Measurements from ENCODE around the gene STRN4.

Gene STRN4

GRCh38 chr19:46728693-46729339 lies 17.4 kb downstream of the STRN4 start:
- peaks cover 36 to 94% of the 10 kb centered on the region in 2 donors for H3K36me3 ChIP-seq (ENCODE audit: control insufficient read depth in 1 of 2, insufficient read depth in 2 of 2, low read length in 2 of 2)

GRCh38 chr19:46728208-46728607 lies 18.0 kb downstream of the STRN4 start:
- Histone ChIP-seq H3K36me3 (ENCODE audit: control insufficient read depth in 1 of 2, insufficient read depth in 2 of 2, low read length in 2 of 2) (peaks cover 37 to 94% of the 10 kb centered on the region in 2 donors), H3K4me3 (ENCODE audit: low read depth in 1 of 2, low read length in 2 of 2) (no peak overlapping the region), H3K27ac (ENCODE audit: low read length) (no peak overlapping the region), H3K9me3 (ENCODE audit: control insufficient read depth in 1 of 2, low read length in 2 of 2) (no peaks in the 10 kb centered on the region), H3K4me1 (ENCODE audit: control insufficient read depth in 1 of 2, insufficient read depth in 2 of 2, low read length in 2 of 2) (peaks cover 3 to 42% of the 10 kb centered on the region in 2 donors), H3K27me3 (ENCODE audit: low read depth, low read length) (no peaks in the 10 kb centered on the region)

More at GRCh38 chr19:46728693-46729339, 17.4 kb downstream of the STRN4 start:
- Histone ChIP-seq H3K9me3 (ENCODE audit: control insufficient read depth in 1 of 2, low read length in 2 of 2) (no peaks in the 10 kb centered on the region), H3K27me3 (ENCODE audit: low read depth, low read length) (no peaks in the 10 kb centered on the region), H3K4me3 (ENCODE audit: low read depth in 1 of 2, low read length in 2 of 2) (no peak overlapping the region), H3K27ac (ENCODE audit: low read length) (no peak overlapping the region), H3K4me1 (ENCODE audit: control insufficient read depth in 1 of 2, insufficient read depth in 2 of 2, low read length in 2 of 2) (peaks cover 3 to 42% of the 10 kb centered on the region in 2 donors)

- H3K4me3 ChIP-seq (ENCODE audit: low read depth in 1 of 2, low read length in 2 of 2): no peak overlapping the region
- peaks cover 3 to 39% of the 10 kb centered on the region in 2 donors for H3K4me1 ChIP-seq (ENCODE audit: control insufficient read depth in 1 of 2, insufficient read depth in 2 of 2, low read length in 2 of 2)
- H3K9me3 ChIP-seq (ENCODE audit: control insufficient read depth in 1 of 2, low read length in 2 of 2): no peaks in the 10 kb centered on the region
- H3K36me3 ChIP-seq (ENCODE audit: control insufficient read depth in 1 of 2, insufficient read depth in 2 of 2, low read length in 2 of 2): peaks cover 35 to 94% of the 10 kb centered on the region in 2 donors
- no peaks in the 10 kb centered on the region for H3K27me3 ChIP-seq (ENCODE audit: low read depth, low read length)
- H3K27ac ChIP-seq (ENCODE audit: low read length): no peak overlapping the region
Observed at GRCh38 chr19:46727757-46728156, 18.5 kb downstream of the STRN4 start.

- Histone ChIP-seq H3K4me3 (ENCODE audit: low read depth in 1 of 2, low read length in 2 of 2) (no peak overlapping the region), H3K27ac (ENCODE audit: low read length) (no peak overlapping the region), H3K9me3 (ENCODE audit: control insufficient read depth in 1 of 2, low read length in 2 of 2) (no peaks in the 10 kb centered on the region), H3K36me3 (ENCODE audit: control insufficient read depth in 1 of 2, insufficient read depth in 2 of 2, low read length in 2 of 2) (peaks cover 42 to 94% of the 10 kb centered on the region in 2 donors), H3K27me3 (ENCODE audit: low read depth, low read length) (no peaks in the 10 kb centered on the region), H3K4me1 (ENCODE audit: control insufficient read depth in 1 of 2, insufficient read depth in 2 of 2, low read length in 2 of 2) (peaks cover 3 to 32% of the 10 kb centered on the region in 2 donors)
Observed at GRCh38 chr19:46726971-46727501, 19.2 kb downstream of the STRN4 start.

- no peak overlapping the region for H3K4me3 ChIP-seq (ENCODE audit: low read depth in 1 of 2, low read length in 2 of 2)
- peaks cover 3 to 27% of the 10 kb centered on the region in 2 donors for H3K4me1 ChIP-seq (ENCODE audit: control insufficient read depth in 1 of 2, insufficient read depth in 2 of 2, low read length in 2 of 2)
- H3K27me3 ChIP-seq (ENCODE audit: low read depth, low read length): no peaks in the 10 kb centered on the region
- H3K27ac ChIP-seq (ENCODE audit: low read length): no peak overlapping the region
- no peaks in the 10 kb centered on the region for H3K9me3 ChIP-seq (ENCODE audit: control insufficient read depth in 1 of 2, low read length in 2 of 2)
- peaks cover 43 to 94% of the 10 kb centered on the region in 2 donors for H3K36me3 ChIP-seq (ENCODE audit: control insufficient read depth in 1 of 2, insufficient read depth in 2 of 2, low read length in 2 of 2)
Observed at GRCh38 chr19:46726551-46726950, 19.7 kb downstream of the STRN4 start.

DNA sequence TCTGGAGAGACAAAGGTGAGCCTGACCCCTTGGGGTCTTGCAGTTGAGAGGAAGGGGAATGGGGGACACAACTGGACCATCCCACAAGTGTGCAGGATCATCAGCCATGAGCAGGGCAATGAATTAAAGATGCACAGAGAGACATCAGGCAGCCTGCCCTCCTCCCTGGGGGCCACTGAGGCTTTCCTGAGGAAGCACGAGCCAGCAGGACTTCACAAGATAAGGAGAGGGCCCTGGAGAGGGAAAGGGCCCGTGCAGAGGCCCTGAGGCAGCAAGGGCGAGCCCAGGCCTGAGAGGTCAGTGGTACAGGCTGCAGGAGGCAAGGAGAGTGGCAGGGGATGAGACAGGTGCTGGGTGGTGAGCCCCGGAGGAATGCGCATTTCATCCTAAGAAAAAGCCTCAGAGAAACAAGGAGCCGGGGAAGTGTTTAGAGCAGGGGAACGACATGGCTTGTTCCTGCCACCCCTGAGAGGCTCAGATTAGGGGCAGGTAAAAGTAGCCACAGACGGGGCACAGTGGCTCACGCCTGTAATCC lies 20.3 kb downstream of the STRN4 start:
- Histone ChIP-seq H3K4me1 (ENCODE audit: control insufficient read depth in 1 of 2, insufficient read depth in 2 of 2, low read length in 2 of 2) (peaks cover 3 to 23% of the 10 kb centered on the region in 2 donors), H3K36me3 (ENCODE audit: control insufficient read depth in 1 of 2, insufficient read depth in 2 of 2, low read length in 2 of 2) (peaks cover 44 to 92% of the 10 kb centered on the region in 2 donors), H3K9me3 (ENCODE audit: control insufficient read depth in 1 of 2, low read length in 2 of 2) (no peaks in the 10 kb centered on the region), H3K27me3 (ENCODE audit: low read depth, low read length) (no peaks in the 10 kb centered on the region), H3K27ac (ENCODE audit: low read length) (no peak overlapping the region), H3K4me3 (ENCODE audit: low read depth in 1 of 2, low read length in 2 of 2) (no peak overlapping the region)

GRCh38 chr19:46725036-46725820 lies 21.0 kb downstream of the STRN4 start:
- Histone ChIP-seq H3K36me3 (ENCODE audit: control insufficient read depth in 1 of 2, insufficient read depth in 2 of 2, low read length in 2 of 2) (peaks cover 49 to 93% of the 10 kb centered on the region in 2 donors), H3K27me3 (ENCODE audit: low read depth, low read length) (no peaks in the 10 kb centered on the region), H3K4me3 (ENCODE audit: low read depth in 1 of 2, low read length in 2 of 2) (no peak overlapping the region), H3K4me1 (ENCODE audit: control insufficient read depth in 1 of 2, insufficient read depth in 2 of 2, low read length in 2 of 2) (peaks cover 3 to 23% of the 10 kb centered on the region in 2 donors), H3K27ac (ENCODE audit: low read length) (no peak overlapping the region), H3K9me3 (ENCODE audit: control insufficient read depth in 1 of 2, low read length in 2 of 2) (no peaks in the 10 kb centered on the region)

DNA sequence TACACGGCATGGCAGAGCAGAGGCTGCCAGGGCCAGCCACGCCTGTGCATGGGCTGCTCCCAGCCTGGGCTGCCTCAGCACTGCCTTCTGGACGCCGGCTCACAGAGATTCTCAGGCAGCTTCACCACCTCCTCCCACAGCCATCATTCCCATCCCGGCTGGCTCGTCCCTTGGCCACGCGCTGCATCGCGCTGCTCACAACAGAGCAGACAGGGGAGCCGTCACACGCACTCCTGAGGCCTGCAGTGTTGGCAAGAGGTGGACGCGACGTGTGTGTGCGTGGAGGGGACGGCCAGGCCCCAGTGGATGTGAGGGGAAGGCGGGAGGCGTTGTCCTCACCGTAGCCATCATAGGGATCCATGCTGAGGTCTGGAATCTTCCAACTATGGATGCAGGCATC lies 21.8 kb downstream of the STRN4 start:
- no peaks in the 10 kb centered on the region for H3K27me3 ChIP-seq (ENCODE audit: low read depth, low read length)
- H3K4me3 ChIP-seq (ENCODE audit: low read depth in 1 of 2, low read length in 2 of 2): no peak overlapping the region
- H3K9me3 ChIP-seq (ENCODE audit: control insufficient read depth in 1 of 2, low read length in 2 of 2): no peaks in the 10 kb centered on the region
- H3K27ac ChIP-seq (ENCODE audit: low read length): no peak overlapping the region
- H3K4me1 ChIP-seq (ENCODE audit: control insufficient read depth in 1 of 2, insufficient read depth in 2 of 2, low read length in 2 of 2): peaks cover 3 to 23% of the 10 kb centered on the region in 2 donors
- peaks cover 43 to 92% of the 10 kb centered on the region in 2 donors for H3K36me3 ChIP-seq (ENCODE audit: control insufficient read depth in 1 of 2, insufficient read depth in 2 of 2, low read length in 2 of 2)

- H3K36me3 ChIP-seq (ENCODE audit: control insufficient read depth in 1 of 2, insufficient read depth in 2 of 2, low read length in 2 of 2): peaks cover 37 to 84% of the 10 kb centered on the region in 2 donors
- H3K27me3 ChIP-seq (ENCODE audit: low read depth, low read length): no peaks in the 10 kb centered on the region
- H3K4me1 ChIP-seq (ENCODE audit: control insufficient read depth in 1 of 2, insufficient read depth in 2 of 2, low read length in 2 of 2): peaks cover 0 to 17% of the 10 kb centered on the region in 2 donors
- H3K9me3 ChIP-seq (ENCODE audit: control insufficient read depth in 1 of 2, low read length in 2 of 2): no peaks in the 10 kb centered on the region
- no peak overlapping the region for H3K4me3 ChIP-seq (ENCODE audit: low read depth in 1 of 2, low read length in 2 of 2)
- no peak overlapping the region for H3K27ac ChIP-seq (ENCODE audit: low read length)
Observed at GRCh38 chr19:46723471-46723870, 22.8 kb downstream of the STRN4 start.

GRCh38 chr19:46723023-46723461 lies 23.2 kb downstream of the STRN4 start:
- H3K27ac ChIP-seq (ENCODE audit: low read length): no peak overlapping the region
- H3K36me3 ChIP-seq (ENCODE audit: control insufficient read depth in 1 of 2, insufficient read depth in 2 of 2, low read length in 2 of 2): peaks cover 37 to 80% of the 10 kb centered on the region in 2 donors
- no peaks in the 10 kb centered on the region for H3K27me3 ChIP-seq (ENCODE audit: low read depth, low read length)
- peaks cover 0 to 19% of the 10 kb centered on the region in 2 donors for H3K4me1 ChIP-seq (ENCODE audit: control insufficient read depth in 1 of 2, insufficient read depth in 2 of 2, low read length in 2 of 2)
- no peaks in the 10 kb centered on the region for H3K9me3 ChIP-seq (ENCODE audit: control insufficient read depth in 1 of 2, low read length in 2 of 2)
- no peak overlapping the region for H3K4me3 ChIP-seq (ENCODE audit: low read depth in 1 of 2, low read length in 2 of 2)

GRCh38 chr19:46722421-46723022 lies 23.7 kb downstream of the STRN4 start:
- Histone ChIP-seq H3K27ac (ENCODE audit: low read length) (no peak overlapping the region), H3K4me1 (ENCODE audit: control insufficient read depth in 1 of 2, insufficient read depth in 2 of 2, low read length in 2 of 2) (peaks cover 0 to 21% of the 10 kb centered on the region in 2 donors)

More at GRCh38 chr19:46722421-46723022, 23.7 kb downstream of the STRN4 start:
- no peak overlapping the region for H3K4me3 ChIP-seq (ENCODE audit: low read depth in 1 of 2, low read length in 2 of 2)
- H3K36me3 ChIP-seq (ENCODE audit: control insufficient read depth in 1 of 2, insufficient read depth in 2 of 2, low read length in 2 of 2): peaks cover 37 to 75% of the 10 kb centered on the region in 2 donors
- no peaks in the 10 kb centered on the region for H3K27me3 ChIP-seq (ENCODE audit: low read depth, low read length)
- no peaks in the 10 kb centered on the region for H3K9me3 ChIP-seq (ENCODE audit: control insufficient read depth in 1 of 2, low read length in 2 of 2)

Measured in muscle layer of duodenum (tissue), 2 donors.